Suprapubic skin (tissue), 3 donors: ENCODE results near the gene EFR3B.

ENCODE experiments used
- POLR2AphosphoS5 ChIP-seq, 3 donors: sonication (generic); formaldehyde crosslinking; IDR thresholded peaks; one replicate each; pipeline ENCODE4 v1.6.1; 2017; ENCODE audit warnings: antibody characterized with exemption in 3 of 3
- TF ChIP-seq, protein P1 (sequence below), 2 donors: fragments of 200-600 bp in 1 of 2; fragments of 450-650 bp in 1 of 2; sonication (generic) in 1 of 2; IDR thresholded peaks; one replicate each; pipeline ENCODE4 v1.5.1; 2016 to 2019; ENCODE audit warnings: antibody characterized with exemption in 2 of 2, mild to moderate bottlenecking in 1 of 2, moderate library complexity in 1 of 2

DNA sequence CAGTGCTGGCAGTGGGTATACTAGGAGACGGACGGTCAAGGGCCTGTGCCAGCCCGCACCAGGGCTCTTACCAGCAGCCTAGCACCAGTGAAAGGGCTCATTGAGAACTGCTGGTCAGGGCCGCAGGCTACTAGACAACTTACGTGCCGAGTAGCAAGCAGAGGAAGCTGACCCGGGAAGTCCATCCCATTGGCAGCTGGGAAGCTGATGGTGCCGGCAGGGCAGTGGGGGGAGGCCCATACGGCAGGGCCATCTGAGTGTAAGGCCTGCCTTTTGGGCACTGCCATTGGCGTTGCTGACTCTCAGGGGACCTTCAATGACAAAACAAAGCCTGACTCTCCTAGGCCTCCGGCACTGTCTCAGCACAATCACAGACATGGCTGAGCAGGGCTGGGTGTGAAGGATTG is 20.6 kb downstream of the EFR3B start:
- TF ChIP-seq, protein P1, sequence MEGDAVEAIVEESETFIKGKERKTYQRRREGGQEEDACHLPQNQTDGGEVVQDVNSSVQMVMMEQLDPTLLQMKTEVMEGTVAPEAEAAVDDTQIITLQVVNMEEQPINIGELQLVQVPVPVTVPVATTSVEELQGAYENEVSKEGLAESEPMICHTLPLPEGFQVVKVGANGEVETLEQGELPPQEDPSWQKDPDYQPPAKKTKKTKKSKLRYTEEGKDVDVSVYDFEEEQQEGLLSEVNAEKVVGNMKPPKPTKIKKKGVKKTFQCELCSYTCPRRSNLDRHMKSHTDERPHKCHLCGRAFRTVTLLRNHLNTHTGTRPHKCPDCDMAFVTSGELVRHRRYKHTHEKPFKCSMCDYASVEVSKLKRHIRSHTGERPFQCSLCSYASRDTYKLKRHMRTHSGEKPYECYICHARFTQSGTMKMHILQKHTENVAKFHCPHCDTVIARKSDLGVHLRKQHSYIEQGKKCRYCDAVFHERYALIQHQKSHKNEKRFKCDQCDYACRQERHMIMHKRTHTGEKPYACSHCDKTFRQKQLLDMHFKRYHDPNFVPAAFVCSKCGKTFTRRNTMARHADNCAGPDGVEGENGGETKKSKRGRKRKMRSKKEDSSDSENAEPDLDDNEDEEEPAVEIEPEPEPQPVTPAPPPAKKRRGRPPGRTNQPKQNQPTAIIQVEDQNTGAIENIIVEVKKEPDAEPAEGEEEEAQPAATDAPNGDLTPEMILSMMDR (IDR thresholded peaks at IDR 0.05) = no peak
- no peak for TF ChIP-seq POLR2AphosphoS5 (IDR thresholded peaks at IDR 0.05)
